PC-3 (cell line): ENCODE results near the gene SPACDR. TPM values are rescaled to one million over a fixed set of nuclear protein-coding genes. Genes with fewer than 3 reads are reported as not detected.

ENCODE experiments used
- ATAC-seq: fragments of 200-7000 bp; cut with Tn5 transposase; 2 replicates; pipeline ENCODE4 v1.9.1; 2020; ENCODE audit warnings: mild to moderate bottlenecking, moderate library complexity
- BruUV-seq: library from RNA; stranded (reverse); fragments of 400-500 nt; replicated peaks from 2 replicates; lab custom pipeline; 2021; lab: Mats Ljungman, UMichigan
- CTCF ChIA-PET: fragments of 300-600 bp; sonication (Branson Sonifier 250); formaldehyde crosslinking; loops from one replicate; lab custom pipeline; 2022; ENCODE audit warnings: antibody characterized with exemption; lab: Charles Lee
- POLR2A ChIA-PET: fragments of 300-600 bp; sonication (Branson Sonifier 250); formaldehyde crosslinking; loops from one replicate; lab custom pipeline; 2022; ENCODE audit warnings: antibody characterized with exemption; ENCODE audit not compliant: unreplicated experiment; lab: Charles Lee
- DNase-seq: peaks from one replicate; pipeline ENCODE4 v3.0.0-alpha.2; 2015
- H2AFZ ChIP-seq: fragments of 300-600 bp; sonication (generic); 2 replicates; pipeline ENCODE4 v1.6.0; 2016; ENCODE audit warnings: antibody characterized with exemption, low read length
- H3F3A ChIP-seq: fragments of 300-600 bp; sonication (generic); one replicate; pipeline ENCODE4 v1.6.0; 2017; ENCODE audit warnings: antibody characterized with exemption, low read length, control low read depth, mild to moderate bottlenecking; ENCODE audit not compliant: unreplicated experiment
- H3K27ac ChIP-seq: fragments of 300-600 bp; sonication (generic); 2 replicates; pipeline ENCODE4 v1.5.1; 2016; ENCODE audit warnings: mild to moderate bottlenecking, low read length
- H3K27me3 ChIP-seq: fragments of 300-600 bp; sonication (generic); 2 replicates; pipeline ENCODE4 v1.6.1; 2016; ENCODE audit warnings: low read length, mixed read lengths
- H3K36me3 ChIP-seq: fragments of 300-600 bp; sonication (generic); 2 replicates; pipeline ENCODE4 v1.6.1; 2016; ENCODE audit warnings: low read depth, mixed run types, low read length, mixed read lengths
- H3K4me1 ChIP-seq: fragments of 300-600 bp; sonication (generic); 2 replicates; pipeline ENCODE4 v1.5.1; 2016; ENCODE audit warnings: low read length; ENCODE audit not compliant: insufficient read depth
- H3K4me2 ChIP-seq: fragments of 300-600 bp; sonication (generic); 2 replicates; pipeline ENCODE4 v1.6.0; 2016; ENCODE audit warnings: low read length
- H3K4me3 ChIP-seq: fragments of 300-600 bp; sonication (generic); 2 replicates; pipeline ENCODE4 v1.5.1; 2016; ENCODE audit warnings: mild to moderate bottlenecking, low read length, mixed read lengths
- H3K79me2 ChIP-seq: fragments of 300-600 bp; sonication (generic); 2 replicates; pipeline ENCODE4 v1.6.1; 2017; ENCODE audit warnings: low read length, mixed read lengths
- H3K9ac ChIP-seq: fragments of 300-600 bp; sonication (generic); 2 replicates; pipeline ENCODE4 v1.6.0; 2016; ENCODE audit warnings: mild to moderate bottlenecking, low read length
- H3K9me2 ChIP-seq: fragments of 300-600 bp; sonication (generic); replicated peaks from 2 replicates; pipeline ENCODE4 v1.6.1; 2016; ENCODE audit warnings: mixed run types, low read length, mixed read lengths
- H3K9me3 ChIP-seq: fragments of 300-600 bp; sonication (generic); 2 replicates; pipeline ENCODE4 v1.6.1; 2016; ENCODE audit warnings: low read length, mixed read lengths
- H4K20me1 ChIP-seq: fragments of 300-600 bp; sonication (generic); 2 replicates; pipeline ENCODE4 v1.6.1; 2016; ENCODE audit warnings: low read length, mixed read lengths
- CTCF ChIP-seq: fragments of 300-600 bp; sonication (generic); conservative IDR thresholded peaks from 2 replicates; pipeline ENCODE4 v1.5.1; 2017; ENCODE audit warnings: antibody characterized with exemption, low read depth, mild to moderate bottlenecking, low read length
- EZH2 ChIP-seq: fragments of 300-600 bp; sonication (generic); IDR thresholded peaks from one replicate; pipeline ENCODE4 v1.6.1; 2017; ENCODE audit warnings: antibody characterized with exemption, mild to moderate bottlenecking, low read length; ENCODE audit not compliant: unreplicated experiment
- EZH2phosphoT487 ChIP-seq: fragments of 300-600 bp; sonication (generic); IDR thresholded peaks from 2 replicates; pipeline ENCODE4 v1.6.1; 2018; ENCODE audit warnings: mild to moderate bottlenecking, antibody characterized with exemption, low read length, borderline replicate concordance
- intact Hi-C: fragments of 100-400 bp; cut with micrococcal nuclease; formaldehyde crosslinking; loops from 2 replicates; pipeline ENCODE4 v1.9.0; 2023
- total RNA-seq: library from RNA; depleted of rRNA; stranded (reverse); fragments of >200 nt; gene quantifications from 2 replicates; pipeline ENCODE4 v1.2.3, GENCODE V29; 2014

Gene SPACDR
- total RNA-seq, 1 experiment from 2014 or later = 0.11 TPM

GRCh38 chr7:100510437-100511239, 46.6 kb upstream of the SPACDR start:
- ATAC-seq (no peak), DNase-seq (no peak)
- intact Hi-C loops = no loop called here
- no peaks in the 10 kb centered on the region for H3K79me2 ChIP-seq
- ChIA-PET POLR2A (no interaction called here), CTCF (no interaction called here)
- H3K9ac ChIP-seq = no peak overlapping the region
- peaks cover 6% of the 10 kb centered on the region for H3K4me1 ChIP-seq
- no peaks in the 10 kb centered on the region for H3K9me3 ChIP-seq
- no peaks in the 10 kb centered on the region for H3K9me2 ChIP-seq
- no peaks in the 10 kb centered on the region for H4K20me1 ChIP-seq
- no peak overlapping the region for H2AFZ ChIP-seq
- no peaks in the 10 kb centered on the region for H3F3A ChIP-seq
- no peak overlapping the region for H3K27ac ChIP-seq
- H3K36me3 ChIP-seq = no peaks in the 10 kb centered on the region
- H3K4me2 ChIP-seq = no peak overlapping the region
- H3K27me3 ChIP-seq = no peaks in the 10 kb centered on the region
- BruUV-seq = no TSS peak
- no peak overlapping the region for H3K4me3 ChIP-seq
- TF ChIP-seq CTCF (no peak), EZH2phosphoT487 (no peak), EZH2 (no peak)

GRCh38 chr7:100509231-100509630, 45.2 kb upstream of the SPACDR start:
- Histone ChIP-seq H3K79me2 (no peaks in the 10 kb centered on the region), H3K27ac (no peak overlapping the region), H2AFZ (no peak overlapping the region), H3F3A (no peaks in the 10 kb centered on the region), H3K9me2 (no peaks in the 10 kb centered on the region), H4K20me1 (no peaks in the 10 kb centered on the region), H3K4me2 (no peak overlapping the region), H3K4me1 (no peaks in the 10 kb centered on the region), H3K27me3 (no peaks in the 10 kb centered on the region), H3K4me3 (no peak overlapping the region), H3K9ac (no peak overlapping the region), H3K36me3 (no peaks in the 10 kb centered on the region), H3K9me3 (no peaks in the 10 kb centered on the region)
- intact Hi-C loops = no loop called here
- ChIA-PET POLR2A (no interaction called here), CTCF (no interaction called here)
- no TSS peak for BruUV-seq
- no peak for ATAC-seq
- DNase-seq = no peak
- TF ChIP-seq EZH2phosphoT487 (no peak), CTCF (no peak), EZH2 (no peak)

- Histone ChIP-seq H4K20me1 (no peaks in the 10 kb centered on the region), H3K79me2 (no peaks in the 10 kb centered on the region), H3K27ac (no peak overlapping the region), H3K9me2 (no peaks in the 10 kb centered on the region), H3K4me2 (no peak overlapping the region), H2AFZ (no peak overlapping the region), H3K36me3 (no peaks in the 10 kb centered on the region), H3F3A (no peaks in the 10 kb centered on the region), H3K9ac (no peak overlapping the region), H3K4me1 (no peaks in the 10 kb centered on the region), H3K9me3 (no peaks in the 10 kb centered on the region), H3K27me3 (no peaks in the 10 kb centered on the region), H3K4me3 (no peak overlapping the region)
- BruUV-seq = no TSS peak
- DNase-seq (no peak), ATAC-seq (no peak)
- intact Hi-C loops = no loop called here
- TF ChIP-seq EZH2 (no peak), EZH2phosphoT487 (no peak), CTCF (no peak)
- ChIA-PET CTCF (interaction anchor here (0.6 kb wide), 1 partner anchor 66 kb away, joined by 6 read pairs; no protein-coding TSS in a partner anchor), POLR2A (no interaction called here)
These were observed 42.4 kb upstream of the SPACDR start for GRCh38 chr7:100506356-100506923.
